Measurements from ENCODE around the gene PLEKHG2.

PLEKHG2 gene

GRCh38 chr19:39382991-39383828 lies 29.3 kb upstream of the PLEKHG2 start:
- no peak overlapping the region for H3K4me3 ChIP-seq (ENCODE audit: low read depth, low read length)
- no peak for DNase-seq (ENCODE audit: low read depth)

GRCh38 chr19:39384839-39385568 lies 27.5 kb upstream of the PLEKHG2 start:
- no peak overlapping the region for H3K4me3 ChIP-seq (ENCODE audit: low read depth, low read length)

GRCh38 chr19:39385629-39386411 lies 26.6 kb upstream of the PLEKHG2 start:
- no peak overlapping the region for H3K4me3 ChIP-seq (ENCODE audit: low read depth, low read length)

More at GRCh38 chr19:39384839-39385568, 27.5 kb upstream of the PLEKHG2 start:
- no peak for DNase-seq (ENCODE audit: low read depth)

GRCh38 chr19:39386557-39386956 lies 25.9 kb upstream of the PLEKHG2 start:
- no peak overlapping the region for H3K4me3 ChIP-seq (ENCODE audit: low read depth, low read length)
- no peak for DNase-seq (ENCODE audit: low read depth)

More at GRCh38 chr19:39385629-39386411, 26.6 kb upstream of the PLEKHG2 start:
- no peak for DNase-seq (ENCODE audit: low read depth)

- no peak overlapping the region for H3K4me3 ChIP-seq (ENCODE audit: low read depth, low read length)
- DNase-seq (ENCODE audit: low read depth): no peak
These were observed 23.8 kb upstream of the PLEKHG2 start for GRCh38 chr19:39388657-39389056.

GRCh38 chr19:39389631-39390414 lies 22.6 kb upstream of the PLEKHG2 start:
- no peak for DNase-seq (ENCODE audit: low read depth)
- peak overlapping the region; percentile 72 for H3K4me3 ChIP-seq (ENCODE audit: low read depth, low read length)

- H3K4me3 ChIP-seq (ENCODE audit: low read depth, low read length): peak overlapping the region; percentile 72
- DNase-seq (ENCODE audit: low read depth): no peak
These were observed 22.1 kb upstream of the PLEKHG2 start for GRCh38 chr19:39390451-39390750.

- peak within 1 kb of the TSS; percentile 72 for H3K4me3 ChIP-seq (ENCODE audit: low read depth, low read length)
- DNase-seq (ENCODE audit: low read depth): peak; percentile 98
These were observed 21.6 kb upstream of the PLEKHG2 start, which contains the start of the genes MED29 and PAF1 for GRCh38 chr19:39390751-39391437. TSS of gene MED29 (plus strand) at chr19:39391378. CDS start at chr19:39391423, 45 bp downstream. TSS of gene PAF1 (minus strand) at chr19:39391106. CDS start at chr19:39390864, 242 bp downstream.

GRCh38 chr19:39397360-39398296 lies 14.8 kb upstream of the PLEKHG2 start:
- DNase-seq (ENCODE audit: low read depth): no peak
- no peak overlapping the region for H3K4me3 ChIP-seq (ENCODE audit: low read depth, low read length)

GRCh38 chr19:39398297-39398864 lies 14.1 kb upstream of the PLEKHG2 start:
- DNase-seq (ENCODE audit: low read depth): peak; percentile 53
- no peak overlapping the region for H3K4me3 ChIP-seq (ENCODE audit: low read depth, low read length)

- no peak for DNase-seq (ENCODE audit: low read depth)
- H3K4me3 ChIP-seq (ENCODE audit: low read depth, low read length): no peak overlapping the region
These were observed 12.8 kb upstream of the PLEKHG2 start for GRCh38 chr19:39399668-39400050.

- no peak overlapping the region for H3K4me3 ChIP-seq (ENCODE audit: low read depth, low read length)
These were observed 12.4 kb upstream of the PLEKHG2 start for GRCh38 chr19:39400061-39400460.

GRCh38 chr19:39401070-39401548 lies 11.4 kb upstream of the PLEKHG2 start:
- H3K4me3 ChIP-seq (ENCODE audit: low read depth, low read length): no peak overlapping the region
- no peak for DNase-seq (ENCODE audit: low read depth)

More at GRCh38 chr19:39400061-39400460, 12.4 kb upstream of the PLEKHG2 start:
- no peak for DNase-seq (ENCODE audit: low read depth)

- no peak overlapping the region for H3K4me3 ChIP-seq (ENCODE audit: low read depth, low read length)
- peak; percentile 72 for DNase-seq (ENCODE audit: low read depth)
These were observed 10.7 kb upstream of the PLEKHG2 start for GRCh38 chr19:39401549-39402345.

- H3K4me3 ChIP-seq (ENCODE audit: low read depth, low read length): peak overlapping the region; percentile 40
- peak; percentile 79 for DNase-seq (ENCODE audit: low read depth)
These were observed 9.8 kb upstream of the PLEKHG2 start for GRCh38 chr19:39402346-39403300.
